Nephron (organoid): Measurements from ENCODE around the gene COQ3.

ENCODE experiments used
- H3K27ac Mint-ChIP-seq, 3 experiments: 2 replicates each; pipeline ENCODE4 v1.8.0; 2020; ENCODE audit warnings: mixed read lengths in 3 of 3, mild to moderate bottlenecking in 2 of 3, moderate library complexity in 1 of 3
- H3K27me3 Mint-ChIP-seq: 2 replicates; pipeline ENCODE4 v1.8.0; 2021; ENCODE audit warnings: low read depth, mild to moderate bottlenecking, moderate library complexity, mixed read lengths
- H3K36me3 Mint-ChIP-seq: 2 replicates; pipeline ENCODE4 v1.8.0; 2020; ENCODE audit warnings: low read depth, mixed read lengths
- H3K4me1 Mint-ChIP-seq: 2 replicates; pipeline ENCODE4 v1.8.0; 2020; ENCODE audit warnings: mixed read lengths
- H3K4me3 Mint-ChIP-seq, 3 experiments: 2 replicates each; pipeline ENCODE4 v1.8.0; 2020; ENCODE audit warnings: mild to moderate bottlenecking in 3 of 3, mixed read lengths in 3 of 3, moderate library complexity in 2 of 3
- H3K9me3 Mint-ChIP-seq: 2 replicates; pipeline ENCODE4 v1.8.0; 2020; ENCODE audit warnings: mixed read lengths
- CTCF ChIP-seq, 3 experiments: fragments of 200-600 bp; sonication (generic); IDR thresholded peaks; one replicate each; pipeline ENCODE4 v1.5.0; 2021; ENCODE audit warnings: antibody characterized with exemption in 3 of 3; ENCODE audit not compliant: unreplicated experiment in 3 of 3

The COQ3 gene

DNA sequence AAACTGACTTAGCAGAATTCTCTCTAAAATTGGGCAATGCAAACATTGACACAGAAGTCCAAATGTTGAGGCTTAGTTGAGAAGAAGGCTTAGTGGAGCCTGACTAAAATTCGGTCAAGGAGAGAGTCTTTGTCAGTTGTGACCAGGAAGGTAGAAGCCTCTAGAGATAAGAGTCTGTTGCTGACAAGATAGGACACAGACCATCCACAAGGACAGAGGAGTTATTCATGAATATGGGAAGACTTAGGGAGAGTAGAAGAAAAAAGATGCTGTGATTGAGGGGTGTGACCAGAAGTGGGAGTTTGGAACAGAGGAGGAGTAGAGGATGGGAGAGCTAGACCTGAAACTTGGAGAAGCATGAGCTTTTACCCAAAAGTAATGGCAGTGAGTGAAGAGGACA is 37.4 kb downstream of the COQ3 start:
- H3K4me1 Mint-ChIP-seq: no peaks in the 10 kb centered on the region
- no peak overlapping the region for H3K4me3 Mint-ChIP-seq
- TF ChIP-seq CTCF (IDR thresholded peaks at IDR 0.05; ENCODE audit: unreplicated experiment in 3 of 3): no peak
- no peaks in the 10 kb centered on the region for H3K36me3 Mint-ChIP-seq
- no peak overlapping the region for H3K27ac Mint-ChIP-seq
- H3K27me3 Mint-ChIP-seq: peaks cover 18% of the 10 kb centered on the region
- no peaks in the 10 kb centered on the region for H3K9me3 Mint-ChIP-seq

DNA sequence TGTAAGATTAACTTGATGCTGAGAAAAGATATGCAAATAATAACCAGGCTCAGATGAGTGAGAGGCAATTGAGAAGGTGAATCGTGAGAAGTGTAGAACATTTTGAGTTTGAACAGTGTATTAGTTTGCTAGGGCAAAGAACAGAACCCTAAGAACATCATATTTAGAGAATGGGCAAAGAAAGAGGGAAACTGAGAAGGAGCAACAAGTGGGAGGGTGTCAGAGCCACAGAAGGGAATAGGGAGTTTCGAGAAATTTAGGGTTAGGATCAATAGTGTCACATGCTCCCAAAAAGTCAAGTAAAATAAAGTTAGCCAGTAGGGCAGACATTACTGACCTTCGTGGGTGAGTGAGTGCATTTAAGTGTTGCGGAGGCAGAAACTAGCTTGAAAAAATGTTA is 39.0 kb downstream of the COQ3 start:
- H3K4me1 Mint-ChIP-seq: no peaks in the 10 kb centered on the region

GRCh38 chr6:99353126-99353525 is 40.9 kb downstream of the COQ3 start:
- H3K27me3 Mint-ChIP-seq: peaks cover 43% of the 10 kb centered on the region
- TF ChIP-seq CTCF (IDR thresholded peaks at IDR 0.05; ENCODE audit: unreplicated experiment in 3 of 3): no peak
- no peaks in the 10 kb centered on the region for H3K9me3 Mint-ChIP-seq
- no peaks in the 10 kb centered on the region for H3K36me3 Mint-ChIP-seq
- peak overlapping the region in 2 of 3 experiments; percentile 28 to 29 for H3K4me3 Mint-ChIP-seq
- H3K27ac Mint-ChIP-seq: no peak overlapping the region
- H3K4me1 Mint-ChIP-seq: no peaks in the 10 kb centered on the region

More for the DNA sequence above, 39.0 kb downstream of the COQ3 start:
- Mint-ChIP-seq H3K9me3 (no peaks in the 10 kb centered on the region), H3K27ac (no peak overlapping the region), H3K27me3 (peaks cover 32% of the 10 kb centered on the region), H3K4me3 (no peak overlapping the region), H3K36me3 (no peaks in the 10 kb centered on the region)
- no peak for TF ChIP-seq CTCF (IDR thresholded peaks at IDR 0.05; ENCODE audit: unreplicated experiment in 3 of 3)

DNA sequence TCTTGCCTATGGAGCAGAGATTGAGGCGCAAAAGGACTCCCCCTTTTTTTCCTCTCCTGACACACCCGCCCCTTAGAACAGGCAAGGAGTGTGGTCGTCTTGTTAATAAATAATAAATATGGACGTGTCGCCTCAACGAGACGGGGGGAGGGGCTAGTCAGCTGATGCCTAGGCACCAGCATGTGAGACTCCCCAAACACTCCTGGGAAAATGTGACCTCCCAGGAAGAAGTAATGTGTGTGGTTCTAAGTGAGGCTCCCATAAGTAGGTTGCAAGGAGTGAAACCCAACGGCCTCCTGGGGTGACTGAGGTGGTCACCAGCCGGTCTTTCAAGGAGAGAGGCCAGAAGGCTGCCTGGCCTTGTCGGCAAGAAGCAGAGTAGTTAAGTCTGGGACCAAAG is 43.4 kb downstream of the COQ3 start:
- peak overlapping the region; percentile 66 to 78 (median 77) for H3K4me3 Mint-ChIP-seq
- peaks cover 44% of the 10 kb centered on the region for H3K27me3 Mint-ChIP-seq
- no peaks in the 10 kb centered on the region for H3K36me3 Mint-ChIP-seq
- H3K9me3 Mint-ChIP-seq: no peaks in the 10 kb centered on the region
- H3K4me1 Mint-ChIP-seq: no peaks in the 10 kb centered on the region
- no peak for TF ChIP-seq CTCF (IDR thresholded peaks at IDR 0.05; ENCODE audit: unreplicated experiment in 3 of 3)
- H3K27ac Mint-ChIP-seq: no peak overlapping the region

- TF ChIP-seq CTCF (IDR thresholded peaks at IDR 0.05; ENCODE audit: unreplicated experiment in 3 of 3): peak in 2 of 3 experiments; percentile 20 to 31
- H3K27me3 Mint-ChIP-seq: peaks cover 44% of the 10 kb centered on the region
- H3K9me3 Mint-ChIP-seq: no peaks in the 10 kb centered on the region
- H3K4me3 Mint-ChIP-seq: peak within 1 kb of the TSS; percentile 86 to 89 (median 86)
- no peaks in the 10 kb centered on the region for H3K36me3 Mint-ChIP-seq
- H3K27ac Mint-ChIP-seq: peak within 1 kb of the TSS in 1 of 3 experiments; percentile 20
- H3K4me1 Mint-ChIP-seq: no peaks in the 10 kb centered on the region
Measured at GRCh38 chr6:99349171-99350141, 44.5 kb downstream of the COQ3 start, which contains the start of gene FAXC. Gene FAXC (minus strand): TSS chr6:99349674. CDS start chr6:99349372, 302 bp downstream.
